ENCODE results near the gene FAM50B. TPM values are rescaled to one million over a fixed set of nuclear protein-coding genes. Genes with fewer than 3 reads are reported as not detected.

Gene FAM50B
- polyA plus RNA-seq, 1 donor: 9.6 TPM

GRCh38 chr6:3898265-3898994, 49.3 kb downstream of the FAM50B start:
- DNase-seq: no peak

GRCh38 chr6:3899061-3899460, 49.9 kb downstream of the FAM50B start:
- DNase-seq: no peak

GRCh38 chr6:3899970-3900439, 50.8 kb downstream of the FAM50B start:
- DNase-seq: no peak

Other genes starting within 250 kb of the FAM50B start
- 19.6 TPM for gene PXDC1, start 97.7 kb upstream of the FAM50B start, polyA plus RNA-seq (ENCODE audit: insufficient read length)
- not detected for gene FAM217A, start 229.8 kb downstream of the FAM50B start, polyA plus RNA-seq (ENCODE audit: insufficient read length)